Endothelial cell of umbilical vein (primary cell): Measurements from ENCODE around the gene ADCY2. TPM values are rescaled to one million over a fixed set of nuclear protein-coding genes. Genes with fewer than 3 reads are reported as not detected.

Experiments
- BruUV-seq: library from RNA; stranded (reverse); fragments of 400-500 nt; replicated peaks from 2 replicates; lab custom pipeline; 2021; lab: Mats Ljungman, UMichigan
- CTCF ChIA-PET: fragments of 300-600, 350-600 bp; sonication (Branson Sonifier 250); formaldehyde crosslinking; loops from one replicate; lab custom pipeline; 2021; ENCODE audit warnings: antibody characterized with exemption, inconsistent platforms; lab: Charles Lee
- POLR2A ChIA-PET: fragments of 300-600, 350-600 bp; sonication (Branson Sonifier 250); formaldehyde crosslinking; loops from one replicate; lab custom pipeline; 2021; ENCODE audit warnings: antibody characterized with exemption, inconsistent platforms; lab: Charles Lee
- DNase-seq: peaks from one replicate; pipeline ENCODE4 v3.0.0-alpha.2; 2011; ENCODE audit warnings: low read depth, low spot score
- FAIRE-seq: peaks from 2 replicates; lab custom pipeline; 2011; peaks lifted over from hg19 to GRCh38; lab: Jason Lieb, UNC
- H2AFZ ChIP-seq: 2 replicates; pipeline ENCODE4 v1.6.0; 2012; ENCODE audit warnings: low read depth, low read length, control low read depth, inconsistent platforms
- H3K27ac ChIP-seq: 2 replicates; pipeline ENCODE4 v1.5.1; 2011; ENCODE audit warnings: low read depth, mild to moderate bottlenecking, control low read depth, low read length, moderate library complexity; ENCODE audit not compliant: insufficient read depth
- H3K27me3 ChIP-seq, 2 experiments: 2 replicates each; pipeline versions ENCODE4 v1.6.0 to v1.6.1; 2011; ENCODE audit warnings: low read length in 2 of 2, mixed read lengths in 1 of 2; ENCODE audit not compliant: control insufficient read depth in 2 of 2, insufficient read depth in 2 of 2
- H3K36me3 ChIP-seq, 2 experiments: 2 replicates in 1 of 2; 3 replicates in 1 of 2; pipeline ENCODE4 v1.5.1; 2011; ENCODE audit warnings: low read length in 2 of 2, mild to moderate bottlenecking in 1 of 2, moderate library complexity in 1 of 2; ENCODE audit not compliant: control insufficient read depth in 2 of 2, insufficient read depth in 2 of 2; ENCODE audit errors: extremely low read depth in 1 of 2
- H3K4me1 ChIP-seq: 3 replicates; pipeline ENCODE4 v1.5.1; 2011; ENCODE audit warnings: mild to moderate bottlenecking, low read length; ENCODE audit not compliant: control insufficient read depth, insufficient read depth; ENCODE audit errors: extremely low read depth
- H3K4me2 ChIP-seq: 2 replicates; pipeline ENCODE4 v1.6.1; 2011; ENCODE audit warnings: low read length, control low read depth, mixed read lengths; ENCODE audit not compliant: insufficient read depth
- H3K4me3 ChIP-seq, 3 experiments: fragments of 200-600 bp in 1 of 3; sonication (generic), shearing (Covaris generic) in 1 of 3; replicated peaks in 1 of 3; 2 replicates each; pipeline ENCODE4 v1.5.1; 2011 to 2016; ENCODE audit warnings: control low read depth in 3 of 3, low read length in 3 of 3, mild to moderate bottlenecking in 2 of 3, inconsistent platforms in 1 of 3, low read depth in 1 of 3, moderate library complexity in 1 of 3; ENCODE audit not compliant: insufficient read depth in 1 of 3
- H3K79me2 ChIP-seq: 2 replicates; pipeline ENCODE4 v1.6.0; 2012; ENCODE audit warnings: low read length, inconsistent platforms; ENCODE audit not compliant: control insufficient read depth, insufficient read depth
- H3K9ac ChIP-seq: replicated peaks from 2 replicates; pipeline ENCODE3; 2011; ENCODE audit warnings: low read length, control low read depth; ENCODE audit not compliant: insufficient read depth; ENCODE audit errors: extremely low read depth
- H3K9me1 ChIP-seq: replicated peaks from 3 replicates; pipeline ENCODE4 v1.6.0; 2011; ENCODE audit warnings: mild to moderate bottlenecking, low read length; ENCODE audit not compliant: control insufficient read depth, insufficient read depth; ENCODE audit errors: extremely low read depth
- H3K9me3 ChIP-seq: replicated peaks from 2 replicates; pipeline ENCODE4 v1.5.1; 2012; ENCODE audit warnings: low read length, inconsistent platforms; ENCODE audit not compliant: control insufficient read depth, insufficient read depth
- H4K20me1 ChIP-seq: replicated peaks from 2 replicates; pipeline ENCODE3; 2011; ENCODE audit warnings: mild to moderate bottlenecking, low read length; ENCODE audit not compliant: control insufficient read depth, insufficient read depth; ENCODE audit errors: extremely low read depth
- EZH2 ChIP-seq: IDR thresholded peaks from 2 replicates; pipeline ENCODE4 v1.6.1; 2012; ENCODE audit warnings: borderline replicate concordance, low read depth, mild to moderate bottlenecking, moderate library complexity, low read length, inconsistent platforms; ENCODE audit not compliant: severe bottlenecking
- FOS ChIP-seq: IDR thresholded peaks from 2 replicates; pipeline ENCODE4 v1.6.1; 2011; ENCODE audit warnings: mild to moderate bottlenecking, low read length, moderate library complexity, borderline replicate concordance; ENCODE audit not compliant: insufficient read depth
- GATA2 ChIP-seq: IDR thresholded peaks from 2 replicates; pipeline ENCODE4 v1.7.0; 2011; ENCODE audit warnings: low read depth, mild to moderate bottlenecking, moderate library complexity, mixed read lengths, low read length; ENCODE audit not compliant: insufficient read length, insufficient read depth
- JUN ChIP-seq: IDR thresholded peaks from 2 replicates; pipeline ENCODE4 v1.6.1; 2011; ENCODE audit warnings: borderline replicate concordance, low read depth; ENCODE audit not compliant: insufficient read length, insufficient read depth
- MYC ChIP-seq: IDR thresholded peaks from one replicate; pipeline ENCODE4 v1.6.1; 2011; ENCODE audit warnings: mild to moderate bottlenecking, low read depth, low read length
- POLR2A ChIP-seq: IDR thresholded peaks from 2 replicates; pipeline ENCODE4 v1.6.1; 2012; ENCODE audit warnings: low read depth, mild to moderate bottlenecking, control low read depth, low read length
- POLR2AphosphoS5 ChIP-seq: IDR thresholded peaks from 2 replicates; pipeline ENCODE4 v1.6.1; 2012; ENCODE audit warnings: low read depth, mild to moderate bottlenecking, control low read depth, low read length, moderate library complexity; ENCODE audit not compliant: insufficient read depth
- dilution Hi-C: fragments of 300-500 bp; cut with MboI; formaldehyde crosslinking; loops from one replicate; pipeline ENCODE4 v1.15.0; 2019; ENCODE audit warnings: low sequenced_read_pairs; ENCODE audit not compliant: extremely low pct_ligation_motif_present
- intact Hi-C: fragments of 100-400 bp; cut with micrococcal nuclease; formaldehyde crosslinking; loops from one replicate; pipeline ENCODE4 v1.10.0; 2022
- polyA plus RNA-seq, 4 experiments: library from polyadenylated mRNA; depleted of rRNA in 3 of 4; stranded (reverse) in 3 of 4; unstranded in 1 of 4; fragments of >200 nt; gene quantifications; 2 replicates each; pipeline versions ENCODE4 v1.2.1 to v1.2.3, GENCODE V29; 2011 to 2012; ENCODE audit warnings: missing spikeins in 1 of 4
- total RNA-seq: library from RNA; stranded (reverse); gene quantifications from 2 replicates; pipeline ENCODE4 v1.2.3, GENCODE V29; 2021
- TF ChIP-seq, protein P1 (sequence below): IDR thresholded peaks from 2 replicates; pipeline ENCODE4 v1.6.1; 2011; ENCODE audit not compliant: insufficient read depth, insufficient read length
- TF ChIP-seq, protein P2 (sequence below), 2 donors: IDR thresholded peaks; 1 replicate in 1 of 2; 2 replicates in 1 of 2; pipeline ENCODE4 v1.5.1; 2011; ENCODE audit warnings: low read length in 2 of 2, mild to moderate bottlenecking in 2 of 2, moderate library complexity in 2 of 2, control low read depth in 1 of 2, inconsistent platforms in 1 of 2, low read depth in 1 of 2; ENCODE audit not compliant: insufficient read depth in 1 of 2; ENCODE audit errors: extremely low read depth in 1 of 2

Gene ADCY2
- total and polyA plus RNA-seq, 2 donors (not counting 3 experiments of a cell fraction or from before 2014, with no cell fraction given) = under 0.01 TPM; not detected in 1

DNA sequence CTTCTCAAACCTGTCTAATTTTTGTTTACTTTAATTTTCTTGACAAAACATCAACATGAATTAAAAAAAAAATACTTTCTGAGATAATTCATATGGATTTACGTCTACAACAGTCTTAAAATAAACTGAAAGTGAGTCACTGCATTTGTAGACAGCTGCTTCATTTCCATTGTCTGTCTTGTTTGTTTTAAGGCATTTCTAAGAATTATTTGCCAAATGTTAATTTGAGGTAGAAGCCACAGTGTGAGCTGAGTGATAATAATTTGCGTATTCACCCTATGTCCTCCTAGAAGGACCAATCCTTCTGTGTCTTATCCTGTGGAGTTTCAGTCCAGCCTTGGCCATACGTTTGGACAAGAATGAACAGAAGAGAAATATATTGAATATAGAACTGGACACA is 280.5 kb downstream of the ADCY2 start:
- Histone ChIP-seq H3K79me2 (no peaks in the 10 kb centered on the region), H4K20me1 (no peaks in the 10 kb centered on the region), H3K9me3 (peaks cover 6% of the 10 kb centered on the region), H3K9me1 (no peaks in the 10 kb centered on the region), H3K27ac (no peak overlapping the region), H3K27me3 (no peaks in the 10 kb centered on the region), H3K9ac (no peak overlapping the region), H2AFZ (no peak overlapping the region), H3K36me3 (no peaks in the 10 kb centered on the region), H3K4me1 (no peaks in the 10 kb centered on the region), H3K4me2 (no peak overlapping the region), H3K4me3 (no peak overlapping the region)
- dilution Hi-C loops = no loop called here
- no TSS peak for BruUV-seq
- intact Hi-C loops = no loop called here
- ChIA-PET CTCF (no interaction called here), POLR2A (no interaction called here)
- no peak for FAIRE-seq
- no peak for DNase-seq
- no peak for TF ChIP-seq POLR2A
- TF ChIP-seq FOS = no peak
- TF ChIP-seq JUN = no peak
- TF ChIP-seq, protein P1, sequence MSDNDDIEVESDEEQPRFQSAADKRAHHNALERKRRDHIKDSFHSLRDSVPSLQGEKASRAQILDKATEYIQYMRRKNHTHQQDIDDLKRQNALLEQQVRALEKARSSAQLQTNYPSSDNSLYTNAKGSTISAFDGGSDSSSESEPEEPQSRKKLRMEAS = no peak
- TF ChIP-seq POLR2AphosphoS5 = no peak
- no peak for TF ChIP-seq GATA2
- TF ChIP-seq, protein P2, sequence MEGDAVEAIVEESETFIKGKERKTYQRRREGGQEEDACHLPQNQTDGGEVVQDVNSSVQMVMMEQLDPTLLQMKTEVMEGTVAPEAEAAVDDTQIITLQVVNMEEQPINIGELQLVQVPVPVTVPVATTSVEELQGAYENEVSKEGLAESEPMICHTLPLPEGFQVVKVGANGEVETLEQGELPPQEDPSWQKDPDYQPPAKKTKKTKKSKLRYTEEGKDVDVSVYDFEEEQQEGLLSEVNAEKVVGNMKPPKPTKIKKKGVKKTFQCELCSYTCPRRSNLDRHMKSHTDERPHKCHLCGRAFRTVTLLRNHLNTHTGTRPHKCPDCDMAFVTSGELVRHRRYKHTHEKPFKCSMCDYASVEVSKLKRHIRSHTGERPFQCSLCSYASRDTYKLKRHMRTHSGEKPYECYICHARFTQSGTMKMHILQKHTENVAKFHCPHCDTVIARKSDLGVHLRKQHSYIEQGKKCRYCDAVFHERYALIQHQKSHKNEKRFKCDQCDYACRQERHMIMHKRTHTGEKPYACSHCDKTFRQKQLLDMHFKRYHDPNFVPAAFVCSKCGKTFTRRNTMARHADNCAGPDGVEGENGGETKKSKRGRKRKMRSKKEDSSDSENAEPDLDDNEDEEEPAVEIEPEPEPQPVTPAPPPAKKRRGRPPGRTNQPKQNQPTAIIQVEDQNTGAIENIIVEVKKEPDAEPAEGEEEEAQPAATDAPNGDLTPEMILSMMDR (IDR thresholded peaks at IDR 0.05; ENCODE audit: extremely low read depth in 1 of 2, insufficient read depth in 1 of 2, low read depth in 1 of 2, low read length in 2 of 2) = no peak
- TF ChIP-seq MYC = no peak
- TF ChIP-seq EZH2 = no peak
